HFFc6 (cell line): ENCODE data around the gene TMCC1. TPM values are rescaled to one million over a fixed set of nuclear protein-coding genes. Genes with fewer than 3 reads are reported as not detected.

Source experiments
- DNase-seq: peaks from one replicate; pipeline ENCODE4 v3.0.0-alpha.2; 2018
- H3K27ac Mint-ChIP-seq: 2 replicates; pipeline ENCODE4 v1.8.0; 2020; ENCODE audit warnings: mild to moderate bottlenecking, mixed read lengths
- H3K27me3 Mint-ChIP-seq: 2 replicates; pipeline ENCODE4 v1.8.0; 2021; ENCODE audit warnings: mild to moderate bottlenecking, moderate library complexity, mixed read lengths; ENCODE audit not compliant: insufficient read depth
- H3K36me3 Mint-ChIP-seq: 2 replicates; pipeline ENCODE4 v1.8.0; 2021; ENCODE audit warnings: low read depth, mixed read lengths
- H3K4me1 Mint-ChIP-seq: 2 replicates; pipeline ENCODE4 v1.8.0; 2020; ENCODE audit warnings: low read depth, mixed read lengths
- H3K4me3 Mint-ChIP-seq: 2 replicates; pipeline ENCODE4 v1.8.0; 2020; ENCODE audit warnings: mild to moderate bottlenecking, moderate library complexity, mixed read lengths
- H3K9me3 Mint-ChIP-seq: 2 replicates; pipeline ENCODE4 v1.8.0; 2020; ENCODE audit warnings: mild to moderate bottlenecking, mixed read lengths
- CTCF ChIP-seq: fragments of 200-600 bp; sonication (generic); IDR thresholded peaks from 2 replicates; pipeline ENCODE4 v1.5.0; 2021; ENCODE audit warnings: antibody characterized with exemption, mild to moderate bottlenecking
- total RNA-seq, 6 experiments: library from RNA; stranded (reverse); fragmentation: NEBNext Ultra II Directional; extraction: Animal tissue kit (Norgen Biotek cat#: 25700); gene quantifications; 2 replicates in 1 of 6; 3 replicates in 5 of 6; pipeline ENCODE4 v1.2.3, GENCODE V29; 2021

The TMCC1 gene
- total RNA-seq, 6 experiments from 2014 or later = 14.3 to 20.8 (median 16.7) TPM

GRCh38 chr3:129632056-129632455, 261.5 kb downstream of the TMCC1 start:
- TF ChIP-seq CTCF = no peak
- no peak for DNase-seq
- no peak overlapping the region for H3K27ac Mint-ChIP-seq
- H3K4me3 Mint-ChIP-seq = no peak overlapping the region
- H3K9me3 Mint-ChIP-seq = peaks cover 13% of the 10 kb centered on the region
- H3K27me3 Mint-ChIP-seq = peaks cover 1% of the 10 kb centered on the region; the same call in 1 of the 2 replicates
- H3K36me3 Mint-ChIP-seq = peaks cover 15% of the 10 kb centered on the region
- H3K4me1 Mint-ChIP-seq = peaks cover 19% of the 10 kb centered on the region

- TF ChIP-seq CTCF = no peak
- H3K4me1 Mint-ChIP-seq = peaks cover 40% of the 10 kb centered on the region
- no peaks in the 10 kb centered on the region for H3K9me3 Mint-ChIP-seq
- no peak for DNase-seq
- no peaks in the 10 kb centered on the region for H3K36me3 Mint-ChIP-seq
- no peak overlapping the region for H3K27ac Mint-ChIP-seq
- no peak overlapping the region for H3K4me3 Mint-ChIP-seq
- peaks cover 1% of the 10 kb centered on the region for H3K27me3 Mint-ChIP-seq
Measured at GRCh38 chr3:129629011-129629410, 264.5 kb downstream of the TMCC1 start.

- no peaks in the 10 kb centered on the region for H3K9me3 Mint-ChIP-seq
- H3K4me3 Mint-ChIP-seq = peak overlapping the region; percentile 81
- peaks cover 40% of the 10 kb centered on the region for H3K4me1 Mint-ChIP-seq
- TF ChIP-seq CTCF = peak; percentile 31
- H3K27me3 Mint-ChIP-seq = peaks cover under 1% of the 10 kb centered on the region
- H3K27ac Mint-ChIP-seq = peak overlapping the region; percentile 97
- no peak for DNase-seq
- no peaks in the 10 kb centered on the region for H3K36me3 Mint-ChIP-seq
Measured at GRCh38 chr3:129628169-129628522, 265.4 kb downstream of the TMCC1 start.

- no peaks in the 10 kb centered on the region for H3K36me3 Mint-ChIP-seq
- no peaks in the 10 kb centered on the region for H3K9me3 Mint-ChIP-seq
- H3K4me3 Mint-ChIP-seq = peak overlapping the region; percentile 81
- peak; percentile 83 for DNase-seq
- no peaks in the 10 kb centered on the region; the same call in none of the 2 replicates for H3K27me3 Mint-ChIP-seq
- TF ChIP-seq CTCF = peak; percentile 84
- peaks cover 40% of the 10 kb centered on the region for H3K4me1 Mint-ChIP-seq
- peak overlapping the region; percentile 97 for H3K27ac Mint-ChIP-seq
Measured at GRCh38 chr3:129627350-129628168, 266.0 kb downstream of the TMCC1 start.

- H3K4me1 Mint-ChIP-seq = peaks cover 40% of the 10 kb centered on the region
- H3K27ac Mint-ChIP-seq = peak overlapping the region; percentile 97
- H3K4me3 Mint-ChIP-seq = peak overlapping the region; percentile 81
- no peaks in the 10 kb centered on the region; the same call in none of the 2 replicates for H3K27me3 Mint-ChIP-seq
- H3K9me3 Mint-ChIP-seq = no peaks in the 10 kb centered on the region
- no peaks in the 10 kb centered on the region for H3K36me3 Mint-ChIP-seq
- peak; percentile 73 for DNase-seq
- peak; percentile 45 for TF ChIP-seq CTCF
Measured at GRCh38 chr3:129626744-129627349, 266.7 kb downstream of the TMCC1 start.
